HG02759 (cell line): Measurements from ENCODE around the gene PHOX2A.
"Not testable (repeated sequence)": the region's sequence is repeated elsewhere in the genome, so short reads cannot be mapped to it uniquely, and the experiment has no call there.

Experiments used
- ATAC-seq: cut with Tn5 transposase; IDR thresholded peaks from one replicate; pipeline ENCODE4 v1.9.1; 2021; ENCODE audit warnings: mild to moderate bottlenecking, moderate library complexity; ENCODE audit not compliant: unreplicated experiment

Gene PHOX2A

GRCh38 chr11:72244060-72244360 lies at the start of gene PHOX2A:
PHOX2A (minus strand) TSS chr11:72244176; CDS start chr11:72244004, 172 bp downstream.
- no peak for ATAC-seq

GRCh38 chr11:72293391-72293790 lies 49.4 kb upstream of the PHOX2A start:
- ATAC-seq: no peak

- ATAC-seq: no peak
Measured at GRCh38 chr11:72292106-72292785, 48.3 kb upstream of the PHOX2A start.

GRCh38 chr11:72290741-72291140 lies 46.8 kb upstream of the PHOX2A start:
- not testable (repeated sequence) for ATAC-seq

GRCh38 chr11:72287293-72287692 lies 43.3 kb upstream of the PHOX2A start:
- no peak for ATAC-seq

- ATAC-seq: no peak
Measured at GRCh38 chr11:72283947-72284346, 40.0 kb upstream of the PHOX2A start.

- no peak for ATAC-seq
Measured at GRCh38 chr11:72280726-72281315, 36.8 kb upstream of the PHOX2A start.

GRCh38 chr11:72280037-72280436 lies 36.1 kb upstream of the PHOX2A start:
- no peak for ATAC-seq

GRCh38 chr11:72278905-72279304 lies 34.9 kb upstream of the PHOX2A start:
- no peak for ATAC-seq

- ATAC-seq: no peak
Measured at GRCh38 chr11:72274435-72274834, 30.5 kb upstream of the PHOX2A start.

- no peak for ATAC-seq
Measured at GRCh38 chr11:72271980-72272379, 28.0 kb upstream of the PHOX2A start.

GRCh38 chr11:72267956-72268617 lies 24.1 kb upstream of the PHOX2A start:
- ATAC-seq: no peak

GRCh38 chr11:72266960-72267359 lies 23.0 kb upstream of the PHOX2A start:
- ATAC-seq: not testable (repeated sequence)

- ATAC-seq: no peak
Measured at GRCh38 chr11:72265951-72266350, 22.0 kb upstream of the PHOX2A start.

- no peak for ATAC-seq
Measured at GRCh38 chr11:72263361-72263760, 19.4 kb upstream of the PHOX2A start.

GRCh38 chr11:72260574-72260973 lies 16.6 kb upstream of the PHOX2A start:
- no peak for ATAC-seq

- ATAC-seq: no peak
Measured at GRCh38 chr11:72259490-72259889, 15.5 kb upstream of the PHOX2A start.

GRCh38 chr11:72257570-72257969 lies 13.6 kb upstream of the PHOX2A start:
- ATAC-seq: no peak

- ATAC-seq: no peak
Measured at GRCh38 chr11:72254299-72254993, 10.5 kb upstream of the PHOX2A start.

GRCh38 chr11:72253392-72253791 lies 9.4 kb upstream of the PHOX2A start:
- no peak for ATAC-seq

- ATAC-seq: no peak
Measured at GRCh38 chr11:72251614-72252013, 7.6 kb upstream of the PHOX2A start.
